Neural cell (in vitro differentiated cells): ENCODE results near the gene SLCO2A1.

ENCODE experiments used
- EZH2 ChIP-seq: fragments of 200-600, 300-800 bp; shearing (Covaris generic), sonication (generic); IDR thresholded peaks from 2 replicates; pipeline ENCODE4 v1.6.1; 2014; ENCODE audit warnings: antibody characterized with exemption, low read length, borderline replicate concordance, mild to moderate bottlenecking; ENCODE audit not compliant: insufficient read depth, poor library complexity, severe bottlenecking
- TF ChIP-seq, protein P1 (sequence below): fragments of 450-650 bp; IDR thresholded peaks from 2 replicates; pipeline ENCODE4 v1.5.1; 2014; ENCODE audit warnings: antibody characterized with exemption, mild to moderate bottlenecking, moderate library complexity; ENCODE audit not compliant: poor library complexity, severe bottlenecking

DNA sequence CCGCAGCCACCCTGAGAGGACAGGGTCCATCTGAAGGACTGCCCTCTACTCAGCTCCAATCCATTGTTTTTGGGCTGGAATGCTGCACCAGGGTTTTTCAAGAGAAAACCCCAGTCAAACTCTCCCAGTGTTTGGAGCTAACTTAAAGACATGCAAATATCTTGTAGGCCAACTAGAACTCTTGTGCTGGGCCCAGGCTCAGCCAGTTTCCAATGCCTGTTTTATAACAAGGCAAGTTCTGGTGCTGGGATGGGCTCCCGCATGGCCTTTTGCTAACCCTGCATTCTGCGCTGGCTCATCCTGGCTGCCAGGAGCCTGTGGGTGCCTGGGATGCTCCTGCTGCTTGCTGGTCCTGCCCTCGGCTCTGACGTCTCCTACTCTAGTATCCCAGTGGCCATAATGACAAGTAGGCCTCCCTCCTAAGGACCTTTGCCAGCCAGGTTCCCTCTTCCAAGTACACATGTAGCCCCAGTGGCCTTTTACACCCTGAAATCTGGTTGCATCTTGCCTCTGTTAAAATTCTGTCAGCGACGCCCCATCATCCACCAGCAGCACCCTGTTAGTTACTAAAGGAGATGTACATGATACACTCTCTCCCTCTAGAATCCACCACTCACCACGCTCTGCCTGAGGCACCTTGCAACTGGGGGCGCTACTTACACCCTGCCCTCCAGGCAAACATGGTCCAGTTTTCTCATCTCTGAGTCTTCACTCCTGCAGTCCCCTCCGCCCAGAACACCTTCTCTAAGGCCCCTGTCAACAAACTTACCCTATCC, 103.6 kb downstream of the SLCO2A1 start:
- TF ChIP-seq EZH2, result no peak
- TF ChIP-seq, protein P1, sequence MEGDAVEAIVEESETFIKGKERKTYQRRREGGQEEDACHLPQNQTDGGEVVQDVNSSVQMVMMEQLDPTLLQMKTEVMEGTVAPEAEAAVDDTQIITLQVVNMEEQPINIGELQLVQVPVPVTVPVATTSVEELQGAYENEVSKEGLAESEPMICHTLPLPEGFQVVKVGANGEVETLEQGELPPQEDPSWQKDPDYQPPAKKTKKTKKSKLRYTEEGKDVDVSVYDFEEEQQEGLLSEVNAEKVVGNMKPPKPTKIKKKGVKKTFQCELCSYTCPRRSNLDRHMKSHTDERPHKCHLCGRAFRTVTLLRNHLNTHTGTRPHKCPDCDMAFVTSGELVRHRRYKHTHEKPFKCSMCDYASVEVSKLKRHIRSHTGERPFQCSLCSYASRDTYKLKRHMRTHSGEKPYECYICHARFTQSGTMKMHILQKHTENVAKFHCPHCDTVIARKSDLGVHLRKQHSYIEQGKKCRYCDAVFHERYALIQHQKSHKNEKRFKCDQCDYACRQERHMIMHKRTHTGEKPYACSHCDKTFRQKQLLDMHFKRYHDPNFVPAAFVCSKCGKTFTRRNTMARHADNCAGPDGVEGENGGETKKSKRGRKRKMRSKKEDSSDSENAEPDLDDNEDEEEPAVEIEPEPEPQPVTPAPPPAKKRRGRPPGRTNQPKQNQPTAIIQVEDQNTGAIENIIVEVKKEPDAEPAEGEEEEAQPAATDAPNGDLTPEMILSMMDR, result no peak
